Endodermal cell (in vitro differentiated cells): Measurements from ENCODE around the gene UPK3BL1. TPM values are rescaled to one million over a fixed set of nuclear protein-coding genes. Genes with fewer than 3 reads are reported as not detected.
A peak's percentile ranks its signal among the peaks of the same experiment; 100 is the strongest.
"Not testable (repeated sequence)": the region's sequence is repeated elsewhere in the genome, so short reads cannot be mapped to it uniquely, and the experiment has no call there.

Experiments used
- DNase-seq: peaks from one replicate; pipeline ENCODE4 v3.0.0-alpha.2; 2017
- H3K27ac ChIP-seq: 2 replicates; pipeline ENCODE4 v1.5.1; 2013; ENCODE audit warnings: mild to moderate bottlenecking, low read depth, low read length, moderate library complexity
- H3K27me3 ChIP-seq: 2 replicates; pipeline ENCODE4 v1.6.1; 2013; ENCODE audit warnings: mild to moderate bottlenecking, low read length, moderate library complexity; ENCODE audit not compliant: insufficient read depth, control insufficient read depth, poor library complexity, severe bottlenecking
- H3K36me3 ChIP-seq: 2 replicates; pipeline ENCODE4 v1.7.0; 2013; ENCODE audit warnings: mild to moderate bottlenecking, low read length, moderate library complexity; ENCODE audit not compliant: control insufficient read depth, insufficient read depth
- H3K4me1 ChIP-seq: one replicate; pipeline ENCODE4 v1.7.0; 2013; ENCODE audit warnings: low read length; ENCODE audit not compliant: control insufficient read depth, insufficient read depth
- H3K4me3 ChIP-seq: 2 replicates; pipeline ENCODE4 v1.5.1; 2013; ENCODE audit warnings: mild to moderate bottlenecking, low read length, moderate library complexity
- H3K9ac ChIP-seq: 2 replicates; pipeline ENCODE4 v1.6.1; 2013; ENCODE audit warnings: mild to moderate bottlenecking, low read length, moderate library complexity; ENCODE audit not compliant: poor library complexity, severe bottlenecking; ENCODE audit errors: extremely low read depth
- H3K9me3 ChIP-seq: 2 replicates; pipeline ENCODE4 v1.6.1; 2013; ENCODE audit warnings: mild to moderate bottlenecking, low read length, moderate library complexity; ENCODE audit not compliant: control insufficient read depth
- H3K27ac Mint-ChIP-seq: 2 replicates; pipeline ENCODE4 v1.8.0; 2020; ENCODE audit warnings: mixed read lengths
- H3K27me3 Mint-ChIP-seq: 2 replicates; pipeline ENCODE4 v1.8.0; 2021; ENCODE audit warnings: mild to moderate bottlenecking, mixed read lengths; ENCODE audit not compliant: insufficient read depth
- H3K36me3 Mint-ChIP-seq: 2 replicates; pipeline ENCODE4 v1.8.0; 2020; ENCODE audit warnings: low read depth, mixed read lengths
- H3K4me1 Mint-ChIP-seq: 2 replicates; pipeline ENCODE4 v1.8.0; 2020; ENCODE audit warnings: mixed read lengths
- H3K4me3 Mint-ChIP-seq: 2 replicates; pipeline ENCODE4 v1.8.0; 2020; ENCODE audit warnings: mild to moderate bottlenecking, moderate library complexity, mixed read lengths
- H3K9me3 Mint-ChIP-seq: 2 replicates; pipeline ENCODE4 v1.8.0; 2020; ENCODE audit warnings: mild to moderate bottlenecking, mixed read lengths
- WGBS, 2 experiments: methylation state at CpG; one replicate each; pipeline versions ENCODE4 v1.1.5 to v1.1.7; 2013; ENCODE audit warnings: missing lambda C conversion rate in 2 of 2, mixed read lengths in 1 of 2; ENCODE audit not compliant: insufficient coverage in 1 of 2, insufficient read length in 1 of 2; 5-methylcytosine and 5-hydroxymethylcytosine counted together
- total RNA-seq, 2 donors: library from RNA; stranded (reverse); fragmentation: NEBNext Ultra II Directional in 1 of 2; extraction: Animal tissue kit (Norgen Biotek cat#: 25700) in 1 of 2; gene quantifications; 2 replicates in 1 of 2; 3 replicates in 1 of 2; pipeline ENCODE4 v1.2.1, GENCODE V29; 2021

UPK3BL1 gene
- total RNA-seq, 2 donors from 2014 or later = 16.8 to 18.7 TPM

DNA sequence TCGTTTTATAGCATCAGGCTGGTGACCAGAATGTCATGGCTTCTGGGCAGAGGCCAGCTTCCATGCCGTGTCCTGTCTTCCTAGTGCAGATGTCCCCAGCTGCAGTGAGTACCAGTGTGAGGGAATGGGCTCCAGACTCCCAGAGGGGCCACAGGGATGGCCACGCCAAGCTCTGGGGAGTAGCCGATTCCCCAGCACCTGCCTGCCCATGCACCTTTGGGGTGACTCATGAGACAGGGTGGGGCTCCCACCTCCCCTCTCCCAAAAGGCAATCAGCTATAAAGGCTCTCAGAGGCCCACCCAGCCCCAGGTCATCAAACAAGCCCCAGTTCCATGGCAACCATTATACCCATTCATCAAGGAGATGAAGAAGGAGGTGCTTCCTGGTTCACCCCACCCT, 7.3 kb upstream of the UPK3BL1 start, which contains the start of gene SPDYE2B:
SPDYE2B (plus strand) TSS at position 396 of the 400 bp plus-strand sequence. CDS start 2,030 bp downstream, outside the sequence.
- DNase-seq, H3K27me3 Mint-ChIP-seq, H3K4me3 Mint-ChIP-seq, H3K36me3 Mint-ChIP-seq, H3K4me1 Mint-ChIP-seq, H3K27ac ChIP-seq, H3K4me1 ChIP-seq, H3K27me3 ChIP-seq, H3K4me3 ChIP-seq, H3K36me3 ChIP-seq, H3K9me3 Mint-ChIP-seq, H3K27ac Mint-ChIP-seq, H3K9ac ChIP-seq, H3K9me3 ChIP-seq: not testable (repeated sequence)
- WGBS, 2 experiments = no CpG with 5 or more reads among the region's 4 CpGs

DNA sequence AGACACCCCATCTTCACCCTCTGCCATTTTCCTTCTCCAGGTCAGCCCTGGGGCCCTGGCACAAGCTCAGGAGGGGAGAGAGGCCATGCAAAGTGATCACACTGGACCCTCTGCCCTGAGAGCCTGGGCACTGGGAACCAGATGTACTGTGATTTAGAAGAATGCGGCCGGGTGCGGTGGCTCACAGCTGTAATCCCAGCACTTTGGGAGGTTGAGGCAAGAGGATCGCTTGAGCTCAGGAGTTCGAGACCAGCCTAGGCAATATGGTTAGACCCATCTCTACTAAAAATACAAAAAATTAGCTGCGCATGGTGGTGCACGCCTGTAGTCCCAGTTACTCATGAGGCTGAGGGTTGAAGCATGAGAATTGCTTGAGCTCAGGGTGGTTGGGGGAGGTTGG, 5.2 kb upstream of the UPK3BL1 start:
- not testable (repeated sequence) for H3K9ac ChIP-seq

DNA sequence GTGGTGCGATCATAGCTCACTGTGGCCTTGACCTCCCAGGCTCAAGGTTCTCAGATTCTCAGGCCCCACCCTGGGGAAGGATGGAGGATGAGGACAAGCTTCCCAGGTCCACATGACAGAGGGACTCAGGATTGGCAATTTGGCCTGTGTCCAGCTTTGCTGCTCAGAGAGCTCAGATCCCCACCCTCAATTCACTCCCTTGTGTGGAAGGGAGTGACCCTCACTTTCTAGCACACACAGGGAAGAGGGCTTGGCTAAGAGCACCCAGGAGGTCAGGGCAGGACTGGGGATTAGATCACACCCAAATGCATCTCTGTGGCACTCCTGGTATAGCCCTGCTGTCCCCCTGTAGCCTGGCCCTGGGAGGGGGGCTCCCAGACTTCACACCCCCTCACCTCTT, 813 bp upstream of the UPK3BL1 start:
- H3K36me3 Mint-ChIP-seq, H3K27me3 Mint-ChIP-seq, H3K27ac ChIP-seq, DNase-seq, H3K4me1 Mint-ChIP-seq, H3K4me3 ChIP-seq, H3K36me3 ChIP-seq, H3K9ac ChIP-seq, H3K9me3 ChIP-seq, H3K4me1 ChIP-seq, H3K4me3 Mint-ChIP-seq, H3K9me3 Mint-ChIP-seq, H3K27ac Mint-ChIP-seq, H3K27me3 ChIP-seq: not testable (repeated sequence)
- WGBS, 2 experiments = no CpG with 5 or more reads among the region's 1 CpG

More for the DNA sequence above, 5.2 kb upstream of the UPK3BL1 start:
- not testable (repeated sequence) for H3K27me3 Mint-ChIP-seq, H3K4me3 ChIP-seq, DNase-seq, H3K36me3 Mint-ChIP-seq, H3K4me3 Mint-ChIP-seq, H3K9me3 ChIP-seq, H3K36me3 ChIP-seq, H3K27me3 ChIP-seq, H3K4me1 ChIP-seq, H3K27ac ChIP-seq, H3K27ac Mint-ChIP-seq, H3K9me3 Mint-ChIP-seq, H3K4me1 Mint-ChIP-seq
- 90 to 96% methylated on average over 3 to 5 of the region's 7 CpGs for WGBS, 2 experiments

DNA sequence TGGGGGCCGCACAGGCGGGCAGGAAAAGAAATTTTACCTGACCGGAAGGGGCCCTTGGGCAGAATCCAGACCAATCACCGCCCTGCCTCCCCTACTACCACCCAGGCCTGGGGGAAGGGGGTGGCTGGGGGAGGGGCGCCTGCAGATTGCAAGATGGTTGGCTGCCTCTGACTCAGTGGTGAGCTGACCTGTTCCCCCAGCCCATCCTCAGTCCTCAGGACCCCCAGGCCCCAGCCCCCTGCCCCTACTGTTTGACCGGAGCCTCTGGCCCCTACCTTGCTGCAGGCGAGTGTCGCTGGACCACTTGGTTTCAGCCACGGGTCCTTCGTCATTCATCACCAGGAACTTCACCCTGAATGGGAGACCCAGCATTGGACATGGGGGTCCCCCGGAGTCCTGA, 3.7 kb downstream of the UPK3BL1 start:
- not testable (repeated sequence) for H3K9ac ChIP-seq, H3K27ac ChIP-seq, H3K4me3 ChIP-seq, H3K9me3 Mint-ChIP-seq, H3K4me1 Mint-ChIP-seq, H3K27me3 ChIP-seq, H3K9me3 ChIP-seq, H3K4me3 Mint-ChIP-seq, H3K36me3 ChIP-seq, H3K27me3 Mint-ChIP-seq, H3K27ac Mint-ChIP-seq, H3K36me3 Mint-ChIP-seq, H3K4me1 ChIP-seq
- peak; percentile 50 for DNase-seq
- 93% methylated on average over 5 of the region's 11 CpGs; no CpG with 5 or more reads in 1 of the 2 experiments for WGBS, 2 experiments

DNA sequence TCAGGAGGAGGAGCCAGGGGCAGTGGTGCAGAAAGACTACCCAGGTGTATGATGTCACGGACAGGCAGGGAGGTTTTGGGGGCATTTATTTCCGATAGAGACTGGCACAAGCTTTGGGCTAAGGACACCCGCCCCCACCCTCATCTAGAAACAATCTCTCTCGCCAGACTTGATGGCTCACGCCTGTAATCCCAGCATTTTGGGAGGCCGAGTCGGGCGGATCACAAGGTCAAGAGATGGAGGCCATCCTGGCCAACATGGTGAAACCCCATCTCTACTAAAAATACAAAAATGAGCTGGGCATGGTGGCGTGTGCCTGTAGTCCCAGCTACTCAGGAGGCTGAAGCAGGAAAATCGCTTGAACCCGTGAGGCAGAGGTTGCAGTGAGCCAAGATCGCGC, 5.6 kb downstream of the UPK3BL1 start:
- H3K27me3 Mint-ChIP-seq, H3K9ac ChIP-seq, H3K9me3 Mint-ChIP-seq, H3K4me1 Mint-ChIP-seq, H3K4me3 Mint-ChIP-seq, H3K27me3 ChIP-seq, H3K4me3 ChIP-seq, H3K36me3 ChIP-seq, H3K27ac Mint-ChIP-seq, H3K36me3 Mint-ChIP-seq, H3K9me3 ChIP-seq, DNase-seq, H3K27ac ChIP-seq, H3K4me1 ChIP-seq: not testable (repeated sequence)
- 93% methylated on average over 8 of the region's 13 CpGs; no CpG with 5 or more reads in 1 of the 2 experiments for WGBS, 2 experiments

DNA sequence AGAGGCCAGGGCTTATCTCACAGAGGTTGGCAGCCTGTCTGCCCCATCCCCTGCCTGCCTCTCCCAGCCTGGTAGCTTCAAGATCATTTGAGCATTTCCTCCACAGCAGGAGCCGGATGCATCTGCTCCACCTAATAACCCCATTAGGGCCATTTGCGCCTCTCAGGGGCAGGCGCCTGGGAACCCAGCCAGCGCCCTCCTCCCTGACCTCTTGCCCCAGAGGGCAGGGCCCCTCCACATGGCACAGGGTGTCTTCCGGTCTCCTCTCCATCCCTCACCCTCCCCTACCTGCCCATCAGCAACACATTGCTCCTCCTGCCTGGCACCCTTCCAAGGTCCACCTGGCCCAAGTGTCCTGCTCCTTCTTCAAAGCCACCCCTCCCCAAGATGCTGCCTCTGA, 7.2 kb downstream of the UPK3BL1 start:
- DNase-seq, H3K27ac Mint-ChIP-seq, H3K27me3 ChIP-seq: not testable (repeated sequence)

DNA sequence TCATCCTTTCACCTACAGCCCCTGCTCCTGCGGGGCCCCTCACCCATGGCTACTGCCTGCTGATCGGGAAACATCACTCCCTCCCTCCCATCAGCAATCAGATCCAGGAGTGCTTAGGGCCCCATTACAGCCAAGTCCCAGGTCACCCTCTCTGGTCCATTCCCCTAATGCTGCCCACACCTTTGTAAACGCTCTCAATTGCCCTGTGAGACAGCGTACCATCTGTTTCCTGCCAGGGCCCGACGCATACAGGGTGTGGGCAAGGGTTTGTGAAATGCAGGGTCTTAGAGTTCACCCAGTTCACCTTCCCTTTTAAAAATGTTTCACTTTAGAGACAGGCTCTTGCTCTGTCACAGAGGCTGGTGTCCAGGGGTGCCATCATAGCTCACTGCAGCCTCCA, 8.3 kb downstream of the UPK3BL1 start:
- not testable (repeated sequence) for H3K9ac ChIP-seq, H3K4me1 ChIP-seq, H3K9me3 ChIP-seq, H3K4me3 Mint-ChIP-seq, DNase-seq, H3K36me3 Mint-ChIP-seq, H3K27ac Mint-ChIP-seq, H3K27me3 Mint-ChIP-seq, H3K4me1 Mint-ChIP-seq, H3K27me3 ChIP-seq, H3K36me3 ChIP-seq, H3K27ac ChIP-seq, H3K9me3 Mint-ChIP-seq, H3K4me3 ChIP-seq
- 92% methylated on average over 2 of the region's 6 CpGs; no CpG with 5 or more reads in 1 of the 2 experiments for WGBS, 2 experiments

More for the DNA sequence above, 7.2 kb downstream of the UPK3BL1 start:
- H3K27me3 Mint-ChIP-seq, H3K27ac ChIP-seq, H3K36me3 Mint-ChIP-seq, H3K4me3 Mint-ChIP-seq, H3K4me1 Mint-ChIP-seq, H3K4me3 ChIP-seq, H3K9me3 Mint-ChIP-seq, H3K36me3 ChIP-seq, H3K9me3 ChIP-seq, H3K9ac ChIP-seq, H3K4me1 ChIP-seq: not testable (repeated sequence)
- no CpG with 5 or more reads among the region's 5 CpGs for WGBS, 2 experiments
